Astrocyte (in vitro differentiated cells and primary cell): Measurements from ENCODE around the gene SBDS.

Experiments
- EZH2 ChIP-seq: IDR thresholded peaks from 2 replicates; pipeline ENCODE4 v1.6.1; 2012; ENCODE audit warnings: mild to moderate bottlenecking, low read length, inconsistent platforms; ENCODE audit not compliant: insufficient read depth
- TF ChIP-seq, protein P1 (sequence below): IDR thresholded peaks from 2 replicates; pipeline ENCODE4 v1.5.1; 2011; ENCODE audit warnings: low read depth, mild to moderate bottlenecking, inconsistent platforms, low read length, moderate library complexity; ENCODE audit not compliant: insufficient read depth

DNA sequence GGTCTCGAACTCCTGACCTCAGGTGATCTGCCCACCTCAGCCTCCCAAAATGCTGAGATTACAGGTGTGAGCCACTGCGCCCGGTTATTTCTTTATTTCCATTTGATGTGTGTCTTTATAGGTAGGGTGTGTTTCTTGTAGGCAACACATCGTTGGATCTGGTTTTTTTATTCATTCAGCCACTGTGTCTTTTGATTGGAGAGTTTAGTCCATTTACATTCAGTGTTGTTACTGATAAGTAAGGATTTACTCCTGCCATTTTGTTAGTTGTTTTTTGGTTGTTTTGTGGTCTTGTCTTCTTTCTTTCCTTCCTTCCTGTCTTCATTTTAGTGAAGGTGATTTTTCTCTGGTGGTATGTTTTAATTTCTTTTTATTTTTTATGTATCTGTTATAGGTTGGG lies 57.4 kb downstream of the SBDS start:
- no peak for TF ChIP-seq EZH2
- TF ChIP-seq, protein P1, sequence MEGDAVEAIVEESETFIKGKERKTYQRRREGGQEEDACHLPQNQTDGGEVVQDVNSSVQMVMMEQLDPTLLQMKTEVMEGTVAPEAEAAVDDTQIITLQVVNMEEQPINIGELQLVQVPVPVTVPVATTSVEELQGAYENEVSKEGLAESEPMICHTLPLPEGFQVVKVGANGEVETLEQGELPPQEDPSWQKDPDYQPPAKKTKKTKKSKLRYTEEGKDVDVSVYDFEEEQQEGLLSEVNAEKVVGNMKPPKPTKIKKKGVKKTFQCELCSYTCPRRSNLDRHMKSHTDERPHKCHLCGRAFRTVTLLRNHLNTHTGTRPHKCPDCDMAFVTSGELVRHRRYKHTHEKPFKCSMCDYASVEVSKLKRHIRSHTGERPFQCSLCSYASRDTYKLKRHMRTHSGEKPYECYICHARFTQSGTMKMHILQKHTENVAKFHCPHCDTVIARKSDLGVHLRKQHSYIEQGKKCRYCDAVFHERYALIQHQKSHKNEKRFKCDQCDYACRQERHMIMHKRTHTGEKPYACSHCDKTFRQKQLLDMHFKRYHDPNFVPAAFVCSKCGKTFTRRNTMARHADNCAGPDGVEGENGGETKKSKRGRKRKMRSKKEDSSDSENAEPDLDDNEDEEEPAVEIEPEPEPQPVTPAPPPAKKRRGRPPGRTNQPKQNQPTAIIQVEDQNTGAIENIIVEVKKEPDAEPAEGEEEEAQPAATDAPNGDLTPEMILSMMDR: no peak
